ENCODE data around the gene ZNF516.

ZNF516 gene

DNA sequence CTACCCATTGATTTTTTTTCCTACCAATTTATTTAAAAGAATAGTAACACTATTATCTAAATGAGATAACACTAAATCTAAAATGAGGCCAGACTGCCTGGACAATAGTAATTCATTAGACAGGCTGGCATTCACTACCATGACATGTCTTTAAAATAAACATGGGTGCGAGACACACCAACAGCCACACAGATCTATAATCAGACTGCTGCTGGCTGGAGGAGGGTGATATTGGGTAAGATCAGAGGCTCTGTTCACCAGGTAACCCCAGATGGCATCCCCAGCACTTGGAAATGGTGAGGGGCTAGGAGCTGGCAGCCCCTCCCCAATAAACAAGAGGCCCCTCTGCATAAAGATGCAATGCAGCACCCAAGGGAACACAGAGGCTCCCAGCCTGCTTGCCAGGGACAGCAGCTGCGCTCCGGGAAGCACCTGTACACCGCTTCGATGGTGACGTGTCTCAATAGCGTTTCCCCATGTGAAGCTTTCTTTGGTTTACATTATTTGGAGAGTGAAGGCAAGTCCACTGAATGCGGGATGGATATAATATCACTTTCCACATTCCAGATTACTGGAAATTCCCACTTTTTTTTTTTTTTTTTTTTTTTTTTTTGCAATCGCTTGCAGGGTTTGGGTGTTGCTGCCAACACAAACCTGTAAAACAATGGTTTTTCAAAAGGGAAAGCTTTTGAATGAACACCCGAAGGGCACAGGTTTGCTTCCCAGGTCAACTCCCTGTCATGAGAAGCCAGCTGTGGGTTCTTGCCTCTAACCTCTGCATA, 159.0 kb downstream of the ZNF516 start:
- Histone ChIP-seq H3K27ac (ENCODE audit: low read depth, low read length) (no peak overlapping the region), H3K4me1 (ENCODE audit: control insufficient read depth, low read length) (no peaks in the 10 kb centered on the region), H3K9me3 (ENCODE audit: control insufficient read depth, insufficient read depth, low read length) (no peaks in the 10 kb centered on the region), H4K20me1 (ENCODE audit: control insufficient read depth, insufficient read depth, low read depth, low read length) (no peaks in the 10 kb centered on the region), H3K9me2 (replicated peaks; ENCODE audit: control insufficient read depth, low read length) (no peaks in the 10 kb centered on the region), H3K4me3 (ENCODE audit: low read length) (no peak overlapping the region), H3K27me3 (ENCODE audit: control insufficient read depth, low read length) (no peaks in the 10 kb centered on the region), H3F3A (ENCODE audit: control insufficient read depth, insufficient read depth) (no peaks in the 10 kb centered on the region), H3K36me3 (ENCODE audit: control insufficient read depth, low read length) (no peaks in the 10 kb centered on the region), H3K79me2 (ENCODE audit: control insufficient read depth, low read length) (no peaks in the 10 kb centered on the region), H3K4me2 (ENCODE audit: low read length) (no peak overlapping the region)
- TF ChIP-seq EZH2phosphoT487 (IDR thresholded peaks at IDR 0.05; ENCODE audit: borderline replicate concordance, low read length) = no peak
- TF ChIP-seq, protein P1, sequence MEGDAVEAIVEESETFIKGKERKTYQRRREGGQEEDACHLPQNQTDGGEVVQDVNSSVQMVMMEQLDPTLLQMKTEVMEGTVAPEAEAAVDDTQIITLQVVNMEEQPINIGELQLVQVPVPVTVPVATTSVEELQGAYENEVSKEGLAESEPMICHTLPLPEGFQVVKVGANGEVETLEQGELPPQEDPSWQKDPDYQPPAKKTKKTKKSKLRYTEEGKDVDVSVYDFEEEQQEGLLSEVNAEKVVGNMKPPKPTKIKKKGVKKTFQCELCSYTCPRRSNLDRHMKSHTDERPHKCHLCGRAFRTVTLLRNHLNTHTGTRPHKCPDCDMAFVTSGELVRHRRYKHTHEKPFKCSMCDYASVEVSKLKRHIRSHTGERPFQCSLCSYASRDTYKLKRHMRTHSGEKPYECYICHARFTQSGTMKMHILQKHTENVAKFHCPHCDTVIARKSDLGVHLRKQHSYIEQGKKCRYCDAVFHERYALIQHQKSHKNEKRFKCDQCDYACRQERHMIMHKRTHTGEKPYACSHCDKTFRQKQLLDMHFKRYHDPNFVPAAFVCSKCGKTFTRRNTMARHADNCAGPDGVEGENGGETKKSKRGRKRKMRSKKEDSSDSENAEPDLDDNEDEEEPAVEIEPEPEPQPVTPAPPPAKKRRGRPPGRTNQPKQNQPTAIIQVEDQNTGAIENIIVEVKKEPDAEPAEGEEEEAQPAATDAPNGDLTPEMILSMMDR (IDR thresholded peaks at IDR 0.05; ENCODE audit: low read depth, low read length, poor library complexity, severe bottlenecking) = no peak

DNA sequence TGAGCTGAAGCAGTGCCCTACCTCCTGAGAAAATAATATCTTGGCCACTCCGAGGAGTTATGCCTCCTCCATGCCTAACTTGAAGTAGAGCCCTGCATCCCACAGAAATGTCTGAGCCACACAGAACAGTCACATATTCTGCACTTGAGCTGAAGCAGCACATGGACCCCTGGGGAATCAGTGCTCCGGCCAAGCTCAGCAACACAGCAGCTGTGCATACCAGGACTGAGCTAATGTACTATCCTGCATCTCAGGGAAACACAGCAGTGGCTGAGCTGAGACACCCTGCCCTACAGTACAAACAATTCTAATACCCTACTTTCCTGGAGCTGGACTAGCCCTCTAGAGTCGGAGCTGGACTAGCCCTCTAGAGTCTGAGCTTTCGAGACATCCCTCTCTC, 166.9 kb downstream of the ZNF516 start:
- no peaks in the 10 kb centered on the region for H3K9me2 ChIP-seq (replicated peaks; ENCODE audit: control insufficient read depth, low read length)
- H3K4me1 ChIP-seq (ENCODE audit: control insufficient read depth, low read length) = no peaks in the 10 kb centered on the region
- no peak overlapping the region for H3K4me3 ChIP-seq (ENCODE audit: low read length)
- no peak overlapping the region for H3K27ac ChIP-seq (ENCODE audit: low read depth, low read length)
- no peaks in the 10 kb centered on the region for H4K20me1 ChIP-seq (ENCODE audit: control insufficient read depth, insufficient read depth, low read depth, low read length)
- H3K4me2 ChIP-seq (ENCODE audit: low read length) = no peak overlapping the region
- peaks cover 6% of the 10 kb centered on the region; the same call in 1 of the 2 replicates for H3K27me3 ChIP-seq (ENCODE audit: control insufficient read depth, low read length)
- no peak for TF ChIP-seq EZH2phosphoT487 (IDR thresholded peaks at IDR 0.05; ENCODE audit: borderline replicate concordance, low read length)
- TF ChIP-seq, protein P1 (IDR thresholded peaks at IDR 0.05; ENCODE audit: low read depth, low read length, poor library complexity, severe bottlenecking) = no peak
- H3K36me3 ChIP-seq (ENCODE audit: control insufficient read depth, low read length) = no peaks in the 10 kb centered on the region
- no peaks in the 10 kb centered on the region for H3K79me2 ChIP-seq (ENCODE audit: control insufficient read depth, low read length)
- H3K9me3 ChIP-seq (ENCODE audit: control insufficient read depth, insufficient read depth, low read length) = no peaks in the 10 kb centered on the region
- H3F3A ChIP-seq (ENCODE audit: control insufficient read depth, insufficient read depth) = no peaks in the 10 kb centered on the region

DNA sequence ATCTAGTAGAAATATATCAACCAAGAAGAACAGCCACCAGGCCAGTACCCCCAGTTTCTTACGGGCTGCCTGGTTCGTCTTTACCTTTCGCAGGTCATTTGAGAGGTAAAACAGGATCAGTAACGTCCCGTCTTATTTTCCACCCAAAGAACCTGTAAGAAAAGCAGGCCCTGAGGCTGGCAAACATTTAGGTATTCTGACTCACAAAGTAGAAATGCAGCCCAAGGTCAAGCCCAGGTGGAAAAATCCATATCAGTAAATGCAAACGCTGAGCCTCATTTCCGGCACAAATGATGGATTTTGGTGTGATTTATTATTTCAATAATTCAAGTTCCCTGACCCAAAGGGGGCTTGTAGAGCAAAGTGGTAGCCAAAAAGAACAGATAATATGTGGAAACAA, 171.2 kb downstream of the ZNF516 start:
- Histone ChIP-seq H3K4me2 (ENCODE audit: low read length) (no peak overlapping the region), H4K20me1 (ENCODE audit: control insufficient read depth, insufficient read depth, low read depth, low read length) (no peaks in the 10 kb centered on the region), H3F3A (ENCODE audit: control insufficient read depth, insufficient read depth) (no peaks in the 10 kb centered on the region), H3K9me2 (replicated peaks; ENCODE audit: control insufficient read depth, low read length) (no peaks in the 10 kb centered on the region), H3K79me2 (ENCODE audit: control insufficient read depth, low read length) (no peaks in the 10 kb centered on the region), H3K4me1 (ENCODE audit: control insufficient read depth, low read length) (no peaks in the 10 kb centered on the region), H3K4me3 (ENCODE audit: low read length) (no peak overlapping the region), H3K27me3 (ENCODE audit: control insufficient read depth, low read length) (0 out of 2 replicates have a peak, but pooled peaks cover 3% of the 10 kb centered on the region), H3K36me3 (ENCODE audit: control insufficient read depth, low read length) (no peaks in the 10 kb centered on the region), H3K9me3 (ENCODE audit: control insufficient read depth, insufficient read depth, low read length) (no peaks in the 10 kb centered on the region), H3K27ac (ENCODE audit: low read depth, low read length) (no peak overlapping the region)
- TF ChIP-seq, protein P1 (IDR thresholded peaks at IDR 0.05; ENCODE audit: low read depth, low read length, poor library complexity, severe bottlenecking) = no peak
- no peak for TF ChIP-seq EZH2phosphoT487 (IDR thresholded peaks at IDR 0.05; ENCODE audit: borderline replicate concordance, low read length)

Measured in DOHH2 (cell line).